Endothelial cell of hepatic sinusoid (primary cell): ENCODE results near the gene AGAP3.

ENCODE experiments used
- in situ Hi-C: cut with HindIII; loops from 2 replicates; pipeline ENCODE4 v1.10.0; 2017; ENCODE audit warnings: low sequenced_read_pairs

The AGAP3 gene

GRCh38 chr7:151107882-151108281, 21.6 kb downstream of the AGAP3 start:
- in situ Hi-C loops = no loop called here

GRCh38 chr7:151109094-151110048, 23.1 kb downstream of the AGAP3 start:
- in situ Hi-C loops = no loop called here

- in situ Hi-C loops = no loop called here
These were observed 24.1 kb downstream of the AGAP3 start for GRCh38 chr7:151110236-151110940.

GRCh38 chr7:151110941-151111645, 24.8 kb downstream of the AGAP3 start:
- in situ Hi-C loops = no loop called here

- in situ Hi-C loops = no loop called here
These were observed 27.3 kb downstream of the AGAP3 start for GRCh38 chr7:151113344-151114150.

GRCh38 chr7:151114151-151115090, 28.1 kb downstream of the AGAP3 start:
- in situ Hi-C loops = no loop called here

- in situ Hi-C loops = no loop called here
These were observed 29.0 kb downstream of the AGAP3 start for GRCh38 chr7:151115121-151115835.

GRCh38 chr7:151115836-151116418, 29.7 kb downstream of the AGAP3 start:
- in situ Hi-C loops = no loop called here

- in situ Hi-C loops = no loop called here
These were observed 30.5 kb downstream of the AGAP3 start for GRCh38 chr7:151116603-151117440.

- in situ Hi-C loops = no loop called here
These were observed 31.3 kb downstream of the AGAP3 start for GRCh38 chr7:151117565-151117964.

GRCh38 chr7:151118108-151119054, 32.1 kb downstream of the AGAP3 start:
- in situ Hi-C loops = no loop called here

GRCh38 chr7:151119055-151119415, 32.8 kb downstream of the AGAP3 start:
- in situ Hi-C loops = no loop called here

- in situ Hi-C loops = no loop called here
These were observed 33.6 kb downstream of the AGAP3 start for GRCh38 chr7:151119902-151120301.

GRCh38 chr7:151120896-151121295, 34.6 kb downstream of the AGAP3 start:
- in situ Hi-C loops = no loop called here

GRCh38 chr7:151121380-151122170, 35.3 kb downstream of the AGAP3 start:
- in situ Hi-C loops = no loop called here

GRCh38 chr7:151122276-151122675, 36.0 kb downstream of the AGAP3 start:
- in situ Hi-C loops = no loop called here
